ENCODE results near the gene SOX6.

- no peak for TF ChIP-seq TAF1 (IDR thresholded peaks at IDR 0.05; ENCODE audit: borderline replicate concordance, insufficient read depth, low read length)
- no peak for TF ChIP-seq POLR2AphosphoS5 (IDR thresholded peaks at IDR 0.05; ENCODE audit: low read depth, low read length)
- no peak for TF ChIP-seq FOXP2 (optimal IDR thresholded peaks at IDR 0.05; ENCODE audit: borderline replicate concordance, extremely low read depth, extremely low read length, insufficient read depth)
- no peak for TF ChIP-seq REST (IDR thresholded peaks at IDR 0.05; ENCODE audit: insufficient read depth in 1 of 2, low read depth in 2 of 2, low read length in 2 of 2)
Measured at GRCh38 chr11:15943418-15944197, 412.7 kb downstream of the SOX6 start.
